ENCODE data around the gene EIF3L.

- TF ChIP-seq, protein P1, sequence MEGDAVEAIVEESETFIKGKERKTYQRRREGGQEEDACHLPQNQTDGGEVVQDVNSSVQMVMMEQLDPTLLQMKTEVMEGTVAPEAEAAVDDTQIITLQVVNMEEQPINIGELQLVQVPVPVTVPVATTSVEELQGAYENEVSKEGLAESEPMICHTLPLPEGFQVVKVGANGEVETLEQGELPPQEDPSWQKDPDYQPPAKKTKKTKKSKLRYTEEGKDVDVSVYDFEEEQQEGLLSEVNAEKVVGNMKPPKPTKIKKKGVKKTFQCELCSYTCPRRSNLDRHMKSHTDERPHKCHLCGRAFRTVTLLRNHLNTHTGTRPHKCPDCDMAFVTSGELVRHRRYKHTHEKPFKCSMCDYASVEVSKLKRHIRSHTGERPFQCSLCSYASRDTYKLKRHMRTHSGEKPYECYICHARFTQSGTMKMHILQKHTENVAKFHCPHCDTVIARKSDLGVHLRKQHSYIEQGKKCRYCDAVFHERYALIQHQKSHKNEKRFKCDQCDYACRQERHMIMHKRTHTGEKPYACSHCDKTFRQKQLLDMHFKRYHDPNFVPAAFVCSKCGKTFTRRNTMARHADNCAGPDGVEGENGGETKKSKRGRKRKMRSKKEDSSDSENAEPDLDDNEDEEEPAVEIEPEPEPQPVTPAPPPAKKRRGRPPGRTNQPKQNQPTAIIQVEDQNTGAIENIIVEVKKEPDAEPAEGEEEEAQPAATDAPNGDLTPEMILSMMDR (IDR thresholded peaks at IDR 0.05; ENCODE audit: low read depth, low read length): no peak
- TF ChIP-seq MAX (IDR thresholded peaks at IDR 0.05; ENCODE audit: low read depth, low read length): no peak
These were observed 47.7 kb downstream of the EIF3L start for GRCh38 chr22:37896939-37897338.

All from NB4 (cell line).